Kidney (tissue), 14 donors: ENCODE measurements around the gene DPH2. TPM values are rescaled to one million over a fixed set of nuclear protein-coding genes. Genes with fewer than 3 reads are reported as not detected.

ENCODE experiments used
- DNase-seq, 5 donors: peaks; one replicate each; pipeline ENCODE4 v3.0.0-alpha.2; 2013 to 2020
- FAIRE-seq: peaks from 2 replicates; lab custom pipeline; 2012; peaks lifted over from hg19 to GRCh38; lab: Jason Lieb, UNC
- H3K27ac ChIP-seq, 2 donors: one replicate each; pipeline ENCODE4 v1.7.0; 2013; ENCODE audit warnings: low read depth in 2 of 2, low read length in 2 of 2, inconsistent platforms in 1 of 2
- H3K27me3 ChIP-seq: one replicate; pipeline ENCODE4 v1.7.1; 2013; ENCODE audit warnings: low read length, inconsistent platforms; ENCODE audit not compliant: control insufficient read depth, insufficient read depth
- H3K36me3 ChIP-seq, 3 donors: one replicate each; pipeline versions ENCODE4 v1.7.0 to v1.7.1; 2013; ENCODE audit warnings: low read length in 3 of 3, control low read depth in 1 of 3, inconsistent platforms in 1 of 3; ENCODE audit not compliant: insufficient read depth in 3 of 3, control insufficient read depth in 2 of 3
- H3K4me1 ChIP-seq, 3 donors: one replicate each; pipeline versions ENCODE4 v1.7.0 to v1.7.1; 2013; ENCODE audit warnings: low read length in 3 of 3, inconsistent platforms in 1 of 3, low read depth in 1 of 3; ENCODE audit not compliant: control insufficient read depth in 2 of 3, insufficient read depth in 2 of 3
- H3K4me3 ChIP-seq, 3 donors: one replicate each; pipeline versions ENCODE4 v1.7.0 to v1.8.1; 2013; ENCODE audit warnings: low read length in 3 of 3, control low read depth in 1 of 3, inconsistent platforms in 1 of 3
- H3K9ac ChIP-seq, 3 donors: one replicate each; pipeline versions ENCODE4 v1.7.0 to v1.7.1; 2013; ENCODE audit warnings: low read length in 3 of 3, control low read depth in 1 of 3, inconsistent platforms in 1 of 3
- H3K9me3 ChIP-seq, 3 donors: one replicate each; pipeline versions ENCODE4 v1.7.0 to v1.7.1; 2013; ENCODE audit warnings: low read length in 3 of 3, control low read depth in 1 of 3, inconsistent platforms in 1 of 3; ENCODE audit not compliant: control insufficient read depth in 2 of 3, insufficient read depth in 1 of 3
- CTCF ChIP-seq: IDR thresholded peaks from 3 replicates; pipeline ENCODE4 v1.5.1; 2012; ENCODE audit warnings: mild to moderate bottlenecking, moderate library complexity, borderline replicate concordance; ENCODE audit not compliant: insufficient read depth; ENCODE audit errors: extremely low read depth
- intact Hi-C: fragments of 100-400 bp; cut with DNase I; formaldehyde crosslinking; loops from one replicate; pipeline ENCODE4 v1.11.1; 2022
- polyA plus RNA-seq: library from polyadenylated mRNA; stranded (reverse); fragments of 350-450 nt; fragmentation: Illumina TruSeq; extraction: RNeasy Lipid Tissue Mini Kit (QIAGEN cat#74804); gene quantifications from one replicate; pipeline ENCODE4 v1.2.3, GENCODE V29; 2014; ENCODE audit warnings: low read depth, low replicate concordance; ENCODE audit not compliant: insufficient read depth
- total RNA-seq: library from RNA; stranded (reverse); fragmentation: NEBNext Ultra II Directional; extraction: Animal tissue kit (Norgen Biotek cat#: 25700); gene quantifications from one replicate; pipeline ENCODE4 v1.2.1, GENCODE V29; 2021
- donor health status: control.
- donor health status: control.
- donor health status: control.
- donor health status: control.
- donor health status: control.
- donor health status: DM: yes; HTN: yes; CAD: no.
- donor health status: Normal renal cell carcinoma (clear cell type).

Gene DPH2
- total and polyA plus RNA-seq, 2 donors from 2014 or later = 15.9 to 24.0 TPM

- H3K9ac ChIP-seq = peak overlapping the region in 1 of 3 donors; percentile 93
- H3K4me3 ChIP-seq = peak overlapping the region in 2 of 3 donors; percentile 88 to 97
- H3K4me1 ChIP-seq = peaks cover 0 to 35% (median 21%) of the 10 kb centered on the region in 3 donors
- intact Hi-C loops = no loop called here
- H3K27ac ChIP-seq = no peak overlapping the region
- FAIRE-seq (no peak), DNase-seq (peak in 1 of 5 donors; percentile 13)
- peaks cover 0 to 12% (median 0%) of the 10 kb centered on the region in 3 donors for H3K36me3 ChIP-seq
- H3K27me3 ChIP-seq = no peaks in the 10 kb centered on the region
- no peaks in the 10 kb centered on the region for H3K9me3 ChIP-seq
- TF ChIP-seq CTCF = no peak
These were observed 21.9 kb upstream of the DPH2 start for GRCh38 chr1:43947874-43948437.

- TF ChIP-seq CTCF = no peak
- intact Hi-C loops = no loop called here
- H3K36me3 ChIP-seq = peaks cover 0 to 12% (median 0%) of the 10 kb centered on the region in 3 donors
- no peak for DNase-seq
- no peak for FAIRE-seq
- no peaks in the 10 kb centered on the region for H3K27me3 ChIP-seq
- no peak overlapping the region for H3K27ac ChIP-seq
- H3K4me3 ChIP-seq = no peak overlapping the region
- peaks cover 0 to 33% (median 21%) of the 10 kb centered on the region in 3 donors for H3K4me1 ChIP-seq
- no peaks in the 10 kb centered on the region for H3K9me3 ChIP-seq
- H3K9ac ChIP-seq = no peak overlapping the region
These were observed 20.1 kb upstream of the DPH2 start for GRCh38 chr1:43949678-43950077.

- DNase-seq = no peak
- H3K27me3 ChIP-seq = no peaks in the 10 kb centered on the region
- no peaks in the 10 kb centered on the region for H3K9me3 ChIP-seq
- no peak overlapping the region for H3K9ac ChIP-seq
- H3K4me3 ChIP-seq = no peak overlapping the region
- H3K36me3 ChIP-seq = peaks cover 0 to 15% (median 4%) of the 10 kb centered on the region in 3 donors
- peaks cover 0 to 28% (median 21%) of the 10 kb centered on the region in 3 donors for H3K4me1 ChIP-seq
- FAIRE-seq = no peak
- TF ChIP-seq CTCF = no peak
- intact Hi-C loops = no loop called here
- no peak overlapping the region for H3K27ac ChIP-seq
These were observed 18.5 kb upstream of the DPH2 start for GRCh38 chr1:43951021-43951985.
